ENCODE data around the gene FPGS.

The FPGS gene

DNA sequence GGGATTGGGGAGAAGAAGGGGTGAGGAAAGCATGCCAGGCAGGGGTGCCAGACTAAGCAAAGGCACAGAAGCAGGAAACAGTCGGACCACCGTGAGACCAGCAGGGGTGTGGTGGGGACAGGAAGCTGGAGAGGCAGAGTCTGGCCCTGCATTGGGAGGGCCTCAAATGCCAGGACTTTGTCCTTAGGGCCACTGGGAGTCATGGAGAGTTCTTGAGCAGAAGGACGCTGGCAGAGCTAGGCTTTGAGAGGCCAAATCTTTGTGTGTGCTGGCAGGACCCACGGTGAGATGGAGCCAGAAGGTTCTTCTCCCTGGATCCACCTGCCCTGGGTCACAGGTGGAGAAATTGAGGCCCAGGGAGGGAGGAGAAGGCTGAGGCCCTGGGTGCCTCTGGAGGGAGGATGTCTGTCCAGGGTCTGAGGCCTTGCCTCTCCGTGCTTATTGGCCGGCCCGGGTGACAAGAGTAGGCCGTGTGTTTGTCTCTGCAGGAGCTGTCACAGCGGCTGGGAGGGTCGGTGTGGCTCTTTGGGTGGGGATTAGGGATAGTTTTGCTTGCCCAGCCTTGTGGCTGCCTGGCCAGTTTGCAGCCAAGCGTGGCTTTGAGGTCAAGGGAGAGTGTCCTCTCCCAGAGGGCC lies 53.5 kb downstream of the FPGS start:
- in situ Hi-C loops (cut with MboI; ENCODE audit: low sequenced_read_pairs), result no loop called here

- in situ Hi-C loops (cut with MboI; ENCODE audit: low sequenced_read_pairs), result no loop called here
These were observed 54.0 kb downstream of the FPGS start for GRCh38 chr9:127856729-127857116.

DNA sequence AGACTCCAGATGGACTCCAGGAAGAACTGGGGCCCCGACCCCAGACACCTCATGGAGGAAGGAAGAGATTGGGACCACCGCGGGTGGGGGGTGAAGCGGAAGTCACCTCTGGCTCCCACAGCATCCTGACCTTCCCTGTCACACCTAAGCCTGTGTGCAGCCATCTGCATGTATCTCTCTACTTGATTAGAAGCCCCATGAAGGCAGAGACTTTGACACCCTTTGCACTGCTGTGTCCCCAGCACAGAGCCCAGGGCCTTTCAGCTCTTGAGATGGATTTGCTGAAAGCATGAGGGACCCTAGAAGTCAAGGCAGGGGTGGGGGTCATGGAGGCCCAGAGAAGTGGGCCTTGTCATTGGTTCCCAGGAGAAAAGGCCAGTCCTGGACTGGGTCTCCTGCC lies 54.6 kb downstream of the FPGS start:
- in situ Hi-C loops (cut with MboI; ENCODE audit: low sequenced_read_pairs), result no loop called here

- in situ Hi-C loops (cut with MboI; ENCODE audit: low sequenced_read_pairs), result no loop called here
These were observed 55.4 kb downstream of the FPGS start for GRCh38 chr9:127858041-127858512.

- in situ Hi-C loops (cut with MboI; ENCODE audit: low sequenced_read_pairs), result loop anchor here (10.0 kb wide), 1 partner anchor 55 kb away; the partner anchor contains the start of gene ST6GALNAC4
These were observed 57.6 kb downstream of the FPGS start for GRCh38 chr9:127860260-127860659.

GRCh38 chr9:127860779-127861178 lies 58.1 kb downstream of the FPGS start:
- in situ Hi-C loops (cut with MboI; ENCODE audit: low sequenced_read_pairs), result loop anchor here (10.0 kb wide), 1 partner anchor 54 kb away; the partner anchor contains the start of gene ST6GALNAC4

GRCh38 chr9:127862075-127863011 lies 59.7 kb downstream of the FPGS start:
- in situ Hi-C loops (cut with MboI; ENCODE audit: low sequenced_read_pairs), result loop anchor here (10.0 kb wide), 1 partner anchor 52 kb away; the partner anchor contains the start of gene ST6GALNAC4

GRCh38 chr9:127863191-127863621 lies 60.5 kb downstream of the FPGS start:
- in situ Hi-C loops (cut with MboI; ENCODE audit: low sequenced_read_pairs), result loop anchor here (10.0 kb wide), 1 partner anchor 52 kb away; the partner anchor contains the start of gene ST6GALNAC4

Data from HL-60/S4 treated with phorbol 12-myristate 13-acetate at 8.2 ng/mL for 4 days and 3 days (cell line).